Fibroblast of skin of back (primary cell): ENCODE results near the gene MMP24. TPM values are rescaled to one million over a fixed set of nuclear protein-coding genes. Genes with fewer than 3 reads are reported as not detected.
"Not testable (repeated sequence)": the region's sequence is repeated elsewhere in the genome, so short reads cannot be mapped to it uniquely, and the experiment has no call there.

Source experiments
- DNase-seq: peaks from one replicate; pipeline ENCODE4 v3.0.0-alpha.2; 2013
- polyA plus RNA-seq, 2 experiments: library from polyadenylated mRNA; unstranded; fragments of 120-200 nt; gene quantifications; one replicate each; pipeline ENCODE4 v1.2.1, GENCODE V29; 2013; ENCODE audit not compliant: insufficient read length in 2 of 2

The MMP24 gene
- polyA plus RNA-seq (2013, experiment 1 of 2; ENCODE audit: insufficient read length): 0.71 TPM
- 0.66 TPM for polyA plus RNA-seq (2013, experiment 2 of 2; ENCODE audit: insufficient read length)

DNA sequence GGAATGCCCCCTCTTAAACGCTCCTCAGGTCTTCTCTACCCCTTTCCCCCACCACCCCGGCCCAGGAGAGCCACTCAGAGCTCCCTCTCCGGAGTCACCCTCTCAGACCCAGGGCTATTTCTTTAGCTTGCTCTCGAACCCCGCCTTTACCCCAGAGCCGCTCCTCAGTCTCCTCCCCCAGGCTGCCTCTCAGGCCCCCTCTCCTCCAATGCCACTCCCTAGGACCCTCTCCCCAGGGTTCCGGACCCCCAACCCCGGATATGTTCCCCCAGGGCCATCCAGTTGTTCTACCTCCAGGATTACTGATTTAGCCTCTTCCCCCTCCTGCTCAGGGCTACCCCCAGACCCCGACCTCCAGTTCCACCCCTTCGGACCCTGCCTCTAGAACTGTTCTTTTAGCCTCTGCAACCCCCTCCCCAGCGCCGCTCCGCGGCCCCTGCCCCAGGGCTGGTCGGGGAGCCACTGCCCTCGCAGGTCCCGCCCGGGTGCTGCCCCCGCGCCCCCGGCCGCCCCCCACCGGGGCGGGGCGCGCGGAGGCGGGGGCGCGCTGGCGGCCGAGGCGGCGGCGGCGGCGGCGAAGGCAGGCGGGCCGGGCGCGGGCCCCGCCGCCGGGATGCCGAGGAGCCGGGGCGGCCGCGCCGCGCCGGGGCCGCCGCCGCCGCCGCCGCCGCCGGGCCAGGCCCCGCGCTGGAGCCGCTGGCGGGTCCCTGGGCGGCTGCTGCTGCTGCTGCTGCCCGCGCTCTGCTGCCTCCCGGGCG, at the start of gene MMP24:
MMP24 (plus strand) TSS at position 565 of the 758 bp plus-strand sequence; CDS start at position 614, 49 bp downstream.
- no peak for DNase-seq

DNA sequence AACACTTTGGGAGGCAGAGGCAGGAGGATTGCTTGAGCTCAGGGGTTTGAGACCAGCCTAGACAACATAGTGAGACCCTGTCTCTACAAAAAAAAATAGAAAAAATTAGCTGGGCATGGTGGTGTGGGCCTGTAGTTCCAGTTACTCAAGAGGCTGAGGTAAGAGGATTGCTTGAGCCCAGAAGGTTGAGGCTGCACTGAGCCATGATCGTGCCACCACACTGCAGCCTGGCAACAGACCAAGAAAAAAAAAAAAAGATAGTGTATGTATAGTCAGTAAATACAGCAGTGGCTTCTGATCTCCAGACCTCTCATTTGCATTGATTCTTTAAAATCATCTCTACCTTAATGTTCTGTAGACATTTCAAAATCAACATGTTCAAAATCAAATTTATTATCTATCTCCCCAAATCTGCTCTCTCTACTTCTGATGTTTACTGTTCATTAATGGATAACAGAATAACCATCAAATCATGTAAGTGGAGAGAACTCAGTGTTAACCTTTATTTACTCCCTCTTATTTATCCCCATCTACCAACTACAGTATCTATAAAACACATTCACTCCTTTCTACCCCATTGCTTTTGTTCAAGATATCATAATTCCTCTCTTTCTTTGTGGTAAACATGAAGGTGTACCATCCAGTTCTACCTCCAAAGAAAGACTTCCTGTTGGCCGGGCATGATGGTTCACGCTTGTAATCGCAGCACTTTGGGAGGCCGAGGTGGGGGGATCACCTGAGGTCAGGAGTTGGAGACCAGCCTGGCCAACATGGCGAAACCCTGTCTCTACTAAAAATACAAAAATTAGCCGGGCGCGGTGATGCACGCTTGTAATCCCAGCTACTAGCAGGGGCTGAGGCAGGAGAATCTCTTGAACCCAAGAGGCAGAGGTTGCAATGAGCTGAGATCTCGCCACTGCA, 46.9 kb upstream of the MMP24 start:
- DNase-seq: no peak

DNA sequence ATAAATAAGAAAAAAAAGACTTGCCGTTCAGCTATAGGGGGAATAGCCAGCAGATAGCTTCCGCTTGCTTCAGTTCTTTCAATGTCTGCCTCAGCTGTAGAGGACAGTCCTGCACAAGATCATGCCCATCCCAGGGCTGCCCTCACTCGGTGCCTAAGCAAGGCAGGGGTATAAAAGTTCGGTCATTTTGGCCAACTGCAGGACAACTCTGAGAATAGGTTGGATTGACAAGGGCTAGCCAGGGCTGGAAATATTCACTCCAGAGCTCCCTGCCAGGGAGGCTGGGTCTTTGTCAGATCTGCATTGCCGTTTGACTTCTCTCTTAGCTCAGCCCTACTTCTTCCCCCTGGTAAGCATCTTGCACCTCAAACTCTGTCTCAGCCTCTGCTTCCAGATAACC, 46.2 kb upstream of the MMP24 start:
- DNase-seq: no peak

DNA sequence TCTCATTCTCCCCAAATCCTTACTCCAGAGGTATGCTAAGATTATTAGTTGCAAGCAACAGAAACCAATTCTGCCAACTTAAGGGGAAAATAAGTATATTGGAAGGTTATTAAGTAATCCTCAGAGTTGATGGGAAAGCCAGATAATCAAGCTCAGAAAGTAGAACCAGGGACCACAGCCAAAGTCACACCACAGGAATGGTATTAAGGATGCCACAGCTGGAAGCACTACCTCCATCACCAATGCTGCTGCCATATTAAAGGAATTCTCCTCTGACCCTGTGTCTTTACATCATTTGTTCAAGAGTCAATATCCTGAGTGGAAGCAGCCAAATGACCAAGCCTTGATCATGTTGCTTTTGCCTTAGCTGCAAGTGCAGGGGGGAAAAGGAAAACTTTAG, 44.8 kb upstream of the MMP24 start:
- no peak for DNase-seq

DNA sequence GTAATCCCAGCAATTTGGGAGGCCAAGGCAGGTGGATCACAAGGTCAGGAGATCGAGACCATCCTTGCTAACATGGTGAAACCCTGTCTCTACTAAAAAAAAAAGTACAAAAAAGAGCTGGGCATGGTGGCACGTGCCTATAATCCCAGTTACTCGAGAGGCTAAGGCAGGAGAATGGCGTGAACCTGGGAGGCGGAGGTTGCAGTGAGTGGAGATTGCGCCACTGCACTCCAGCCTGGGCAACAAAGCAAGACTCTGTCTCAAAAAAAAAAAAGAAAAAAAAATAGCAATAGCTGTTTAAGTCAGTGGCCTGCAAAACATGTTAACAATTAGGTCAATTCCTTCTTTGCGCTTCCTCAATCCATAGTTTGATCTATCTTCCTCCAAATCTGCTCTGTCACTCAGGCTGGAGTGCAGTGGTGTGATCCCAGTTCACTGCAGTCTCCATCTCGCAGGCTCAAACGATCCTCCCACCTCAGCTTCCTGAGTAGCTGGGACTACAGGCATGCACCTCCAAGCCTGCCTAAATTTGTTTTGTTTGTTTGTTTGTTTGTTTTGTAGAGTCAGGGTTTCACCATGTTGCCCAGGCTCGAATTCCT, 39.7 kb upstream of the MMP24 start:
- DNase-seq: not testable (repeated sequence)

DNA sequence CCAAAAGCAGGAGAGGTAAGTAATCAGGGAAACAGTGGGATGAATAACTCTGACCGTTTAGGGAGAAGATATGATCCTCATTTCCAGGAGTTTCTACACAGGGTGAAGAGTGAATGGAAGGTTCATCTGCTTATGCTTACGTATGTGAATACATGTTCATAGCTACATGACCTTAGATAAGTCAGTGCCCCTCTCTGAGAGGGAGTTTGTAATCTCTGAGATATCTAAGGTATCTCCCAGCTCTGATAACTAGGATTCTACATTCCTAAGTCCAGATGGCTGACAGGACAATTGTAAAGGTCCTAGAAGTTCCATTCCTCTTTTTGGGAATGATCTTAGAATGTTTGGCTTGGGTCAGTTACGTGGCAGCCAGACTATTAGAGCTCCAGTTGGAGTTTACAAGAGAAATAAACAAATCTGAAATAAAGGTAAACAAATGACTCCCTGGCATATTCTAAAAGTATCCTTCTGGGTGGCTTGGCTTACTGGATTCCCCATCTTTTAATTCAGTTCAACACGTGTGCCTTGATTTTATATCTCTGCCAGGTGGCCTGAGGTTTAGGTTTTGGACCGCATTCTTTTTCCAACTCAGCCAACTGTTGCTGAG, 38.8 kb upstream of the MMP24 start:
- no peak for DNase-seq

DNA sequence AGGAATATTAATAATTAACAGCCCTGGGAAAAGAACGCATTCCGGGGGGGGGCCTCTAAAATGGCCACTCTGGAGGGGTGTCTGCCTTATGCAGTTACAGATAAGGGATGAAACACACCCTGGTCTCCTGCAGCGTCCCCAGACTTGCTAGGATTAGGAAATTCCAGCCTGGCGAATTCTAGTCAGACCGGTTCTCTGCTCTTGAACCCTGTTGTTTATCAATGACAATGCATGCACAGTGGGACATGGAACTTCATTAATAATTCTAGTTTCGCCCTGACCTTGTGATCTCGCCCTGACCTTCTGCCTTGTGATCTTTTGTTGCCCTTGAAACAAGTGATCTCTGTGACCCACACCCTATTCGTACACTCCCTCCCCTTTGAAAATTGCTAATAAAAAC, 37.3 kb upstream of the MMP24 start:
- not testable (repeated sequence) for DNase-seq

DNA sequence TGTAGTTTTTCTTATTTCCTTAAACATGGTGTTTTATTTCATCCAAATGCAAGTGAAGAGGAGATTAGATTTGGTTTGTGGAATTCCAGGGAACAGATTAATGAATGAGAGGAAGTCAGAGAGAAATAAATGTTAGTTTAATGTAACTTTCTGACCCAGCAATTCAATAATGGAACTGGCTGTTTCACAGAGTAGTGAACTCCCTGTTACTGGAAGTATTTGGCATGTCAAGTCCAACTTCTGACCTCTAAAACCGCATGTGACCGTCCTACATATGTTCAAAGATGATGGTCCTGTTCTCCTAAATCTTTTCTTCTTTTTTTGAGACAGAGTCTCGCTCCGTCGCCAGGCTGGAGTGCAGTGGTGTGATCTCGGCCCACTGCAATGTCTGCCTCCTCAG, 35.9 kb upstream of the MMP24 start:
- DNase-seq: no peak

DNA sequence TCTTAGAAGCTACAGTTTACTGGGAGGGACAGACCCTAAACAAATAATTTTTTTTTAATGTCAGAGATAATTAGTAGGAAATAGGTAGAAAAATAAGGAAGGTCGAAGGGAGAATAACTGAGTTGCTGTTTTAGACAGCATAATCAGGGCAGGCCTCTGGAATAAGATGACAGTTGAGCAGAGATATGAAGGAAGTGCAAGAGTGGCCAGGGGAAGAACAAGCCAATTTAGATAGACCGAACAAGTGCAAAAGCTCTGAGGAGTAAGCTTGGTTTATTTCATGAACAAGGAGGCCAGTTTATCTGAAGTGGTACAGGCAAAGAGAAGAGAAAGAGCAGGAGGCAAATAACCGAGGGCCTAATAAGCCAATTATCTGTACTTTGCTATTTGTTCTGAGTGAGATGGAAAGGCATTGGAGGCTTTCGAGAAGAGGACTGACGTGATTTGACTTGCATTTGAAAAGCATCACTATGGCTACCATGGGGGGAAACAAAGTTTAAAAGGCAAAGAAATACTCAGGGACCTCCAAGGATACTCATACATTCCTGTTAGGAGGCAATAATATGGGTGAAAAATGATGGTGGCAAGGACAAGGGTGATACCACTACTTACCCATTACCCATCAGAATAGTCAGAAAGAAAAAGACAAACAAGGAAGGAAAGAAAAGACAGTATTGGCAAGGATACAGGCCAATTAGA, 34.9 kb upstream of the MMP24 start:
- DNase-seq: no peak

DNA sequence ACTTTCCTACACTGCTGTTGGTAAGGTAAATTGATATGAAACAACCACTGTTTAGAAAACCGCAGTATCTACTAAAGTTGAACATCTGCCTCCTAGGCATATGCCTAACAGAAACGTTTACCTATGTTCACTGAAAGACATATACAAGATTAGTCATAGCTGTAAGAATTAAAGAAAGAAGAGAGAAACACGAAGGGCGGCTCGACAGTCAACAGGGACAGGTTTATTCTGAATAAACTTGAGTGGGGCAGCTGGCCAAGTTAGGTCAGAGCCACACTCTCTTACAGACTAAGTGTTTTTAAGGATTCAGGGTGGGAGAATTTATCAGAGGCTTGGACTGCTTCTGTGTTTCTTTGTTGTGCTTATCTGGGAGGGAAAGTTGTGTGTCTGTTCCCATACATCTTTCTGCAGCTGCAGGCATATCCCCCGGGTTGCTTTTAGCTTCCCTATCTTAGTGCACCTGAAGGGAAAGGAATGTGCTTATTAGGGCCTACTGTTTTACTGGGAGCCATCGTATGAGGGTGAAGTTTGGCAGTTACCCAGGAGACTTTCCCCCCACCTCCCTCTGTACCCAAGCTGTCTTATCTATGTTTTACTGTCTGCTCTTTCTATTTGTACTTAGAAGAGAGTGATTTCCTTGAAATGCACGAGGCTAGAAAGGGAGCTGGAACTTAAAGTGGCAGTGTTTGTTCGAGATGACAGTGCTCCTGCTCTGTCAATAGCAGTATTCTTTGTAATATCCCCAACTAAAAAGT, 34.2 kb upstream of the MMP24 start:
- DNase-seq: no peak

DNA sequence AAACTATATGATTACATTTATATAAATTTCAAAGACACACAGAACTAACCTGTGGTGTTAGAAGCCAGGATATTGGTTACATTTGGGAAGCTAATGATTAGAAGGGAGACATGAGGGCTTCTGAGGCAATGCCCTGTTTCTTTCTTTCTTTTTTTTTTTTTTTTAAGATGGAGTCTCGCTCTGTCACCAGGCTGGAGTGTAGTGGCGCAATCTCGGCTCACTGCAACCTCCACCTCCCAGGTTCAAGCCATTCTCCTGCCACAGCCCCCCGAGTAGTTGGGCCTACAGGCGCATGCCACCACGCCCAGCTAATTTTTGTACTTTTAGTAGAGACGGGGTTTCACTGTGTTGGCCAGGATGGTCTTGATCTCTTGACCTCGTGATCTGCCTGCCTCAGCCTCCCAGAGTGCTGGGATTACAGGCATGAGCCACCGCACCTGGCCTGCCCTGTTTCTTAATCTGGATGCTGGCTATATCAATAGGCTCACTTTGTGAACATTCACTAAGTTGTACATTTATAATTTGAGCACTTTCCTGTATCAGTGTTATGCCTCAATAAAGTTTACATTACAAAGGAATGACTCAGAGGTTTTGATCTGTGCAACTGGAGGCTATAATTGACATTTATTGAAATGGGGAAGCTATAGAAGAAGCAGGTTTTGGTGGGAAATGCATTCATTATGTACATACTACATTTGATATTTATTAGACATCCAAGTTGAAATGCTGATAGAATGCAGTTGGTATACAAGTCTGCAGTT, 33.3 kb upstream of the MMP24 start:
- DNase-seq: not testable (repeated sequence)

DNA sequence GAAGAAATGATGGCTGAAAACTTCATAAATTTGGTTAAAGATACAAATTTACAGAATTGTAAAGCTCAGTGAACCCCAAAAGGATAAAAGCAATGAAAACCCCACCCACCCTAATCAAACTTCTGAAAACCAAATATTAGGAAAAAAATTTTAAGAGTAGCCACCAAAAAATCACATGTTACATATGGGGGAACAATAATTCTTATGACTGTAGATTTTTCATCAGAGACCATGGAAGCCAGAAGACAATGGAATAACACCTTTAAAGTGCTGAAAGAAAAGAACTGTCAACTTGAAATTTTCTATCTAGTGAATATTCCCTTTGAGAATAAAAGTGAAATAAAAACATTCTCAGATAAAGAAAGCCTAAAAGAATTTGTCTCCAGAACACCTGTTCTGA, 30.2 kb upstream of the MMP24 start:
- no peak for DNase-seq

DNA sequence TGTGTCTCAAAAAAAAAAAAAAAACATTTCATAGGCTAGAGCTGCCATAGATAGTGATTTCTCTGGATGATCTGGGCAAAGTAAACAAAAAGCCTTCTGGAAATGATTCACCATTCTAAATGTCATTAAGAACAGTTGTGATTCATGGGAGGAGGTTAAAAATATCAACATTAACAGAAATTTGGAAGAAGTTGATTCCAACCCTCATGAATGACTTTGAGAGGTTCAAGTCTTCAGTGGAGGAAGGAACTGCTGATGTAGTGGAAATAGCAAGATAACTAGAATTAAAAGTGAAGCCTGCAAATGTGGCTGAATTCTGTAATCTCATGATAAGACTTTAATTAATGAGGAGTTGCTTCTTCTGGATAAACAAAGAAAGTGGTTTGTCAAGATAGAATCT, 26.8 kb upstream of the MMP24 start:
- peak; percentile 76 for DNase-seq

DNA sequence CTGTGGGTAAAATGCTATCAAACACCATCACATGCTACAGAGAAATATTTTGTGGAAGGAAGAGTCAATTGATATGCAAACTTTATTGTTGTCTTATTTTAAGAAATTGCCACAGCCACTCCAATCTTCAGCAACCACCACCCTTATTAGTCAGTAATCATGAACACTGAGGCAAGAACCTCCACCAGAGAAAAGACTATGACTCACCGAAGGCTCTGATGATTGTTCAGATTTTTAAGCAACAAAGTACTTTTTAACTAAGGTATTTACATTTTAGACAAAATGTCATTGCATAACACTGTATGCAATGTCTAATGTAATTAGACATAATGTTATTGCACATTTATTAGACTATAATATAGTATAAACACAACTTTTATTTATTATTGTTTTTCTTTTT, 26.2 kb upstream of the MMP24 start:
- DNase-seq: peak; percentile 71

DNA sequence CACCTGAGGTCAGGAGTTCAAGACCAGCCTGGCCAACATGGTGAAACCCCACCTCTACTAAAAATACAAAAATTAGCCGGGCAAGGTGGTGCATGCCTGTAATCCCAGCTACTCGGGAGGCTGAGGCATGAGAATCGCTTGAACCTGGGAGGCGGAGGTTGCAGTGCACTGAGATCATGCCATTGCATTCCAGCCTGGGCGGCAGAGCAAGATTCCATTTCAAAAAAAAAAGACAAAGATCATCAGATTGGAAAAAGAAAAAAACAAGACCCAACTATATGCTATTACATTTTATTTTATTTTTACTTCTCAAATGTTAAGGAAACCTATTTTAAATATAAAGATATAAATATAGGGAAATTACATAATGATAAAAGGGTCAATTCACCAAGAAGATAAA, 25.0 kb upstream of the MMP24 start:
- not testable (repeated sequence) for DNase-seq

DNA sequence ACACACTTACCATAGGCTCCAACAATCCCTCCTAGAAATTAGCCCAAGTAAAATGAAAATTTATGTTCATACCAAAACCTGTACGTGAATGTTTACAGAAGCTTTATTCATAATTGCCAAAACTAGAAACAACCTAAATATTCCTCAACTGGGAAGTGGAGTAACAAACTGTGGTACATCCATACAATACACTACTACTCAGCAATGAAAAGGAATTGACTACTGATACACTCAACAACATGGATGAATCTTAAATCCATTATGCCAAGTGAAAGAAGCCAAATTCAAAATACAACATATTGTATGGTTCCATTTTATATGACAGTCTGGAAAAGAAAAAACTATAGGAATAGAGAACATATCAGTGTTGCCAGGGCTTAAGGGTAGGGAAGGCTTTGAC, 19.7 kb upstream of the MMP24 start:
- no peak for DNase-seq

DNA sequence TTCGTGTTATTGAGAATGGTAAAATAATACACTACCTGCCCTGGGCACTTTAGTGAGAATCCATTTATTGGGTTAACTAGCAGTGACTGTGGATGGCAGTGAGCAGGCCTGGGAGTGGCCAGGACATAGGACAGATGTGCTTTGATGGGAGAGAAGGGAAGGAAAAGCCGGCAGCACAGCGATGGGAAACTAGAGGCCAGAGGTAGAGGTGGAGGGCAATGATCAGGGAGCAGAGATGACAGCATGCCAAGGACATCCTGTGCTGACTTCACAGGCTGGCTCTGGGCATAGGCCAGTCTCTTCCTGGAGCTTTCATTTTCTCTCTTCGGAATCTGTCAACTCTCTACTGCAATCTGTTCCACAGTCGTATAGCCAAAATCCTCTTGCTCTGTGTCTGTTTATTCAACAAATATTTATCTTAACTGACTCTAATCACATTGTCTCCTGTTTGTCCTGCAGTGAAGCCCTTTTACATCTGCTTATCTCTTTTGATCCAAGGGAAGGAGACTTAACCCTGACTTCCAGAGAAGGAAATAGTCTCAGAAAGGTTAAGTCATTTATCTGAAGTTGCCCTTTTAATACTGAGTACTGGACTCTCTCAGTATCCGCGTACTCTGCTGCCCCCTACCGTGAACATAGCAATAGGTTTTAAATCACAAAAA, 18.4 kb upstream of the MMP24 start:
- peak; percentile 71 for DNase-seq

DNA sequence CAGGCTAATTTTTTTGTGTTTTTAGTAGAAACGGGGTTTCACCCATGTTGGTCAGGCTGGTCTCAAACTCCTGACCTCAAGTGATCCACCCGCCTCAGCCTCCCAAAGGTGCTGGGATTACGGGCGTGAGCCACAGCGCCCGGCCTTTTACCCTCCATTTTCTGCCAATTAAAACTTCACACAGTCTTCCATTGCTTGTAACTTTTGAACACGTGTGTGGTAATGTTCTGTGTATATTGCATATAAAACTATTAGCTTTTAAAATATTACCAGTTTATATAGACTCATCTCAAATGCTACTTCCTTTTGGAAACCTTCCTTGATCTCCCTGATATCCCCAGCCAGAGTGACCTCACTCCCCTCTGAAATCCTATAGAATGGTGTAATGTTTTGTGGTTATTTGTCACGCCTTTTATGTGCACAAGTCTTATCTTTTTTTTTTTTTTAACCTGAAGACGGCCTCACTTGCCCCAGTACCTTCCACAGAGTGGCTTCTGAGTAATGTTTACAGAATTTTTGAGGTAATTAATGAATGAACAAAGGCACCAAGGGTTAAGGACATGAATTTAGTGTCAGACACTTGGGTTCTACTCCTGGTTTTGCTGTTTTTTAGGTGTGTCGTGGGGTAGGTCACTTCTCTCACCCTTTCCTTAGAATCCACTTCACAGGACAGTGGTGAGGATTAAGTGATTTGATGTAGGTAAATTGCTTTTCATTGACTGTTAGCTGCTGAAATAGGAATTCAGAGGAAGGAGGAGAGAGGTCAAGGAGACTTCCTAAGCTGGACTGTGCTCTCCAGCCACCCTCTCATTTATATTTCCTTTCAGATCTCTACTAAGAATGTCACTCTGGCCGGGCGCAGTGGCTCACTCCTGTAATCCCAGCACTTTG, 11.2 kb upstream of the MMP24 start:
- DNase-seq: peak; percentile 69

DNA sequence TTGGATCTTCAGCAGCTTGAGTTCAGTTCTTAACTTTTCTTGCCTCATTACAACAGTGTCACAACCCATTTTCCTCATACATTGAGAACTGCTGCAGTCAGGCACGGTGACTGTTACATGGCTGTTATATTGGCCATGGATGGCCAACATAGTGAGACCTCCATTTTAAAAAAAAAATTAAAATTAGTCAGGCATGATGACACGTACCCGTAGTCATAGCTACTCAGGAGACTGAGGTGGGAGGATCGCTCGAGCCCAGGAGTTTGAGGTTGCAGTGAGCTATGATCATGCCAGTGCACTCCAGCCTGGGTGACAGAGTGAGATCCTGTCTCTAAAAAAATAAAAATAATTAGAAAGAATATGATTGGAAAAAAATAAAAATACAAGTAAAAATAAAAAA, 9.9 kb upstream of the MMP24 start:
- no peak for DNase-seq
